Measurements from ENCODE around the gene B4GALT2.

- TF ChIP-seq POLR2A (IDR thresholded peaks at IDR 0.05): no peak
- TF ChIP-seq CTCF (IDR thresholded peaks at IDR 0.05): no peak
Observed at GRCh38 chr1:44002165-44002564, 23.2 kb downstream of the B4GALT2 start.
